Activated CD8-positive, alpha-beta memory T cell treated with anti-CD3 and anti-CD28 coated beads, Interleukin-2, amount 10 ng/mL, durations not matched to agents 7 days and 5 days (primary cell): ENCODE data around the gene KLHL7. TPM values are rescaled to one million over a fixed set of nuclear protein-coding genes. Genes with fewer than 3 reads are reported as not detected.
A peak's percentile ranks its signal among the peaks of the same experiment; 100 is the strongest.
"Not testable (repeated sequence)": the region's sequence is repeated elsewhere in the genome, so short reads cannot be mapped to it uniquely, and the experiment has no call there.

ENCODE experiments used
- ATAC-seq: fragments of 150-1000 bp; cut with Tn5 transposase; one replicate; pipeline ENCODE4 v1.10.0; 2021; ENCODE audit warnings: moderate library complexity
- CTCF ChIA-PET: fragments of 350-600 bp; sonication (Branson Sonifier 250); formaldehyde crosslinking; loops from one replicate; lab custom pipeline; 2021; ENCODE audit warnings: antibody characterized with exemption; lab: Charles Lee
- DNase-seq: peaks from one replicate; pipeline ENCODE4 v3.0.0-alpha.2; 2020
- H3K27ac Mint-ChIP-seq: one replicate; pipeline ENCODE4 v1.8.0; 2021; ENCODE audit warnings: mild to moderate bottlenecking, mixed read lengths
- H3K27me3 Mint-ChIP-seq: one replicate; pipeline ENCODE4 v1.8.0; 2021; ENCODE audit warnings: mixed read lengths
- H3K36me3 Mint-ChIP-seq: one replicate; pipeline ENCODE4 v1.8.0; 2021; ENCODE audit warnings: mild to moderate bottlenecking, mixed read lengths
- H3K4me1 Mint-ChIP-seq: one replicate; pipeline ENCODE4 v1.8.0; 2021; ENCODE audit warnings: mixed read lengths
- H3K4me3 Mint-ChIP-seq: one replicate; pipeline ENCODE4 v1.8.0; 2021; ENCODE audit warnings: mild to moderate bottlenecking, moderate library complexity, mixed read lengths
- H3K9me3 Mint-ChIP-seq: one replicate; pipeline ENCODE4 v1.8.0; 2022; ENCODE audit warnings: low read depth, mixed read lengths
- total RNA-seq, 2 experiments: library from RNA; stranded (reverse); gene quantifications; one replicate each; pipeline ENCODE4 v1.2.3, GENCODE V29; 2021

KLHL7 gene
- total RNA-seq, 2 experiments from 2014 or later, result 17.4 to 18.3 TPM

GRCh38 chr7:23165316-23165715 lies 59.7 kb downstream of the KLHL7 start:
- Mint-ChIP-seq H3K27ac (no peak overlapping the region), H3K27me3 (no peaks in the 10 kb centered on the region), H3K9me3 (no peaks in the 10 kb centered on the region), H3K36me3 (no peaks in the 10 kb centered on the region), H3K4me1 (no peaks in the 10 kb centered on the region), H3K4me3 (no peak overlapping the region)
- DNase-seq (no peak), ATAC-seq (no peak)
- CTCF ChIA-PET, result interaction anchor here (1.4 to 1.7 kb wide), 2 partner anchors 63 to 79 kb away, joined by 3 to 5 read pairs; no protein-coding TSS in a partner anchor

- H3K27me3 Mint-ChIP-seq, result no peaks in the 10 kb centered on the region
- CTCF ChIA-PET, result no interaction called here
- no peak overlapping the region for H3K27ac Mint-ChIP-seq
- DNase-seq (no peak), ATAC-seq (no peak)
- no peaks in the 10 kb centered on the region for H3K9me3 Mint-ChIP-seq
- H3K4me1 Mint-ChIP-seq, result no peaks in the 10 kb centered on the region
- H3K36me3 Mint-ChIP-seq, result no peaks in the 10 kb centered on the region
- no peak overlapping the region for H3K4me3 Mint-ChIP-seq
These were observed 62.1 kb downstream of the KLHL7 start for GRCh38 chr7:23167691-23168090.

GRCh38 chr7:23168111-23168885 lies 62.7 kb downstream of the KLHL7 start:
- Mint-ChIP-seq H3K27ac (no peak overlapping the region), H3K36me3 (no peaks in the 10 kb centered on the region), H3K4me3 (no peak overlapping the region), H3K27me3 (no peaks in the 10 kb centered on the region), H3K4me1 (no peaks in the 10 kb centered on the region), H3K9me3 (no peaks in the 10 kb centered on the region)
- no peak for ATAC-seq
- CTCF ChIA-PET, result interaction anchor here (1.3 kb wide), 1 partner anchor 82 kb away, joined by 4 read pairs; no protein-coding TSS in a partner anchor
- DNase-seq, result no peak

GRCh38 chr7:23175938-23176337 lies 70.4 kb downstream of the KLHL7 start:
- H3K4me1 Mint-ChIP-seq, result peaks cover 7% of the 10 kb centered on the region
- peaks cover 3% of the 10 kb centered on the region for H3K27me3 Mint-ChIP-seq
- H3K36me3 Mint-ChIP-seq, result no peaks in the 10 kb centered on the region
- H3K9me3 Mint-ChIP-seq, result no peaks in the 10 kb centered on the region
- H3K27ac Mint-ChIP-seq, result no peak overlapping the region
- DNase-seq, result no peak
- CTCF ChIA-PET, result interaction anchor here (0.7 kb wide), 1 partner anchor 9 kb away, joined by 3 read pairs; no protein-coding TSS in a partner anchor
- no peak for ATAC-seq
- H3K4me3 Mint-ChIP-seq, result no peak overlapping the region

GRCh38 chr7:23181684-23182553 lies 76.3 kb downstream of the KLHL7 start, which contains the start of gene NUP42:
NUP42 (plus strand) TSS chr7:23182048; CDS start chr7:23182086, 38 bp downstream.
- H3K4me1 Mint-ChIP-seq, result peaks cover 33% of the 10 kb centered on the region
- CTCF ChIA-PET, result interaction anchor here (1.0 to 2.7 kb wide), 5 partner anchors 76 to 415 kb away, joined by 3 to 8 read pairs (median 4); partner anchors contain the start of gene CCDC126
- peaks cover 8% of the 10 kb centered on the region for H3K36me3 Mint-ChIP-seq
- H3K27ac Mint-ChIP-seq, result peak within 1 kb of the TSS; percentile 97
- DNase-seq, result peak; percentile 99
- H3K4me3 Mint-ChIP-seq, result peak within 1 kb of the TSS; percentile 89
- no peaks in the 10 kb centered on the region for H3K9me3 Mint-ChIP-seq
- ATAC-seq, result peak; percentile 96
- H3K27me3 Mint-ChIP-seq, result peaks cover 3% of the 10 kb centered on the region

GRCh38 chr7:23183279-23184012 lies 77.9 kb downstream of the KLHL7 start:
- peak overlapping the region; percentile 97 for H3K27ac Mint-ChIP-seq
- H3K4me3 Mint-ChIP-seq, result peak overlapping the region; percentile 89
- no peak for DNase-seq
- no peaks in the 10 kb centered on the region for H3K9me3 Mint-ChIP-seq
- peaks cover 14% of the 10 kb centered on the region for H3K36me3 Mint-ChIP-seq
- CTCF ChIA-PET, result interaction anchor here (0.6 to 1.4 kb wide), 7 partner anchors 43 to 542 kb away, joined by 3 to 5 read pairs (median 3); partner anchors contain the start of gene CCDC126
- ATAC-seq, result no peak
- H3K27me3 Mint-ChIP-seq, result no peaks in the 10 kb centered on the region
- peaks cover 37% of the 10 kb centered on the region for H3K4me1 Mint-ChIP-seq

- peak overlapping the region; percentile 89 for H3K4me3 Mint-ChIP-seq
- DNase-seq, result no peak
- H3K36me3 Mint-ChIP-seq, result peaks cover 20% of the 10 kb centered on the region
- peak overlapping the region; percentile 43 for H3K27ac Mint-ChIP-seq
- peaks cover 37% of the 10 kb centered on the region for H3K4me1 Mint-ChIP-seq
- CTCF ChIA-PET, result interaction anchor here (0.6 to 1.4 kb wide), 6 partner anchors 9 to 116 kb away, joined by 3 to 5 read pairs (median 4); no protein-coding TSS in a partner anchor
- ATAC-seq, result no peak
- H3K27me3 Mint-ChIP-seq, result no peaks in the 10 kb centered on the region
- no peaks in the 10 kb centered on the region for H3K9me3 Mint-ChIP-seq
These were observed 78.7 kb downstream of the KLHL7 start for GRCh38 chr7:23184291-23184690.

GRCh38 chr7:23184709-23185359 lies 79.2 kb downstream of the KLHL7 start:
- ATAC-seq (no peak), DNase-seq (no peak)
- Mint-ChIP-seq H3K36me3 (peaks cover 21% of the 10 kb centered on the region), H3K27ac (no peak overlapping the region), H3K9me3 (no peaks in the 10 kb centered on the region), H3K27me3 (no peaks in the 10 kb centered on the region), H3K4me3 (peak overlapping the region; percentile 20), H3K4me1 (peaks cover 37% of the 10 kb centered on the region)
- CTCF ChIA-PET, result interaction anchor here (0.6 to 1.4 kb wide), 7 partner anchors 9 to 115 kb away, joined by 3 to 5 read pairs (median 3); no protein-coding TSS in a partner anchor

GRCh38 chr7:23185980-23186379 lies 80.4 kb downstream of the KLHL7 start:
- peaks cover 29% of the 10 kb centered on the region for H3K4me1 Mint-ChIP-seq

GRCh38 chr7:23191022-23191421 lies 85.4 kb downstream of the KLHL7 start:
- Mint-ChIP-seq H3K9me3 (no peaks in the 10 kb centered on the region), H3K36me3 (peaks cover 38% of the 10 kb centered on the region), H3K4me1 (peaks cover 8% of the 10 kb centered on the region), H3K4me3 (no peak overlapping the region), H3K27ac (no peak overlapping the region), H3K27me3 (no peaks in the 10 kb centered on the region)
- CTCF ChIA-PET, result interaction anchor here (1.2 kb wide), 2 partner anchors 10 to 12 kb away, joined by 4 read pairs; no protein-coding TSS in a partner anchor
- ATAC-seq, result no peak
- DNase-seq, result no peak

More at GRCh38 chr7:23185980-23186379, 80.4 kb downstream of the KLHL7 start:
- DNase-seq (no peak), ATAC-seq (no peak)
- Mint-ChIP-seq H3K4me3 (no peak overlapping the region), H3K36me3 (peaks cover 26% of the 10 kb centered on the region), H3K27me3 (no peaks in the 10 kb centered on the region), H3K27ac (no peak overlapping the region), H3K9me3 (no peaks in the 10 kb centered on the region)
- CTCF ChIA-PET, result no interaction called here

GRCh38 chr7:23193650-23194227 lies 88.2 kb downstream of the KLHL7 start:
- ATAC-seq, H3K27me3 Mint-ChIP-seq, H3K9me3 Mint-ChIP-seq, CTCF ChIA-PET, H3K27ac Mint-ChIP-seq, H3K4me3 Mint-ChIP-seq, DNase-seq, H3K4me1 Mint-ChIP-seq: not testable (repeated sequence)
- peaks cover 39% of the 10 kb centered on the region for H3K36me3 Mint-ChIP-seq

GRCh38 chr7:23196306-23196705 lies 90.7 kb downstream of the KLHL7 start:
- Mint-ChIP-seq H3K4me3 (no peak overlapping the region), H3K27me3 (no peaks in the 10 kb centered on the region), H3K36me3 (peaks cover 40% of the 10 kb centered on the region), H3K27ac (no peak overlapping the region), H3K4me1 (peaks cover under 1% of the 10 kb centered on the region), H3K9me3 (no peaks in the 10 kb centered on the region)
- ATAC-seq (no peak), DNase-seq (no peak)
- CTCF ChIA-PET, result no interaction called here
